HCT116 (cell line): ENCODE results near the gene TBXA2R.

ENCODE experiments used
- ATF3 ChIP-seq: IDR thresholded peaks from 2 replicates; pipeline ENCODE4 v1.6.1; 2012
- CEBPB ChIP-seq: IDR thresholded peaks from 2 replicates; pipeline ENCODE4 v1.6.1; 2012; ENCODE audit warnings: low read depth
- CTCF ChIP-seq, 3 experiments: fragments of 200-600 bp in 1 of 3; sonication (generic) in 1 of 3; IDR thresholded peaks in 2 of 3; conservative IDR thresholded peaks in 1 of 3; 2 replicates each; pipeline ENCODE4 v1.5.1; 2012 to 2017; ENCODE audit warnings: low read depth in 2 of 3, low read length in 2 of 3, antibody characterized with exemption in 1 of 3, borderline replicate concordance in 1 of 3, control low read depth in 1 of 3, mild to moderate bottlenecking in 1 of 3, mixed read lengths in 1 of 3, mixed run types in 1 of 3, moderate library complexity in 1 of 3; ENCODE audit not compliant: insufficient read depth in 1 of 3
- EZH2 ChIP-seq: fragments of 200-600 bp; sonication (generic); IDR thresholded peaks from 2 replicates; pipeline ENCODE4 v1.6.1; 2017; ENCODE audit warnings: antibody characterized with exemption, mixed run types
- JUND ChIP-seq: IDR thresholded peaks from 2 replicates; pipeline ENCODE4 v1.6.1; 2012
- POLR2A ChIP-seq: IDR thresholded peaks from 2 replicates; pipeline ENCODE4 v1.7.0; 2011; ENCODE audit warnings: borderline replicate concordance; ENCODE audit not compliant: insufficient read depth, insufficient read length; ENCODE audit errors: extremely low read depth
- POLR2AphosphoS5 ChIP-seq: IDR thresholded peaks from 2 replicates; pipeline ENCODE4 v1.6.1; 2011; ENCODE audit warnings: mild to moderate bottlenecking, low read depth, low read length, moderate library complexity
- SP1 ChIP-seq: IDR thresholded peaks from 2 replicates; pipeline ENCODE4 v1.6.1; 2012; ENCODE audit warnings: low read depth

DNA sequence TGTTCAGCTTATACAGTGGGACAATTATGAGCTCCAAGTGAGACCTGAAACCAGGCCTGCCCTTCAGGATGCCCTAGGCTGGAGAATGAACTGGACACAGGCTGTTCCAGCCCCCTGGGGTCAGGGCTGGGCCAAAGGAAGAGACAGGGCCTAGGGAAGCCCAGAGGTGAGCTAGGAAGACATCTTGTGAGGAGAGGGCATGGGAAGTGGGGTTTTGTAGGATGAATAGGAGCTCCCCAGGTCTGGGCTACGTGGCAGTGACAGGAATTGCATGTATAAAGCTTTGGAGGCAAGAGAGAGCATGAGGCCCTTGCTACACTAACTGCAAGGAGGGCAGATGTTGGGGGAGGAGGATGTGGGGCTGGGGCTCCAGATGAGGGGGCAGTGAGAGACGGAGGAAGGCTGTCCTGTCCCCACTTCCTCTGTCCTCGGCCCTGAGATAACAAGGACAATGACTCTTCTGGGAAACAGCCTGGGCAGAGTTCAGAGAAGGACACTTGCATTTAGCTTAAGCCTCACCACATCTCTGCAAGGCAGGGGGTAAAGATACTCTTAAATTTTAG lies 1.5 kb upstream of the TBXA2R start:
- no peak for TF ChIP-seq POLR2A
- TF ChIP-seq EZH2, result no peak
- TF ChIP-seq CTCF (IDR thresholded peaks at IDR 0.05 in 2 of 3, conservative IDR thresholded peaks at IDR 0.05 in 1 of 3; ENCODE audit: borderline replicate concordance in 1 of 3, insufficient read depth in 1 of 3, low read depth in 2 of 3, low read length in 2 of 3), result no peak
- TF ChIP-seq CEBPB, result no peak
- no peak for TF ChIP-seq JUND
- TF ChIP-seq SP1, result no peak
- TF ChIP-seq POLR2AphosphoS5, result no peak
- TF ChIP-seq ATF3, result no peak
